Pancreas (tissue), 10 donors: ENCODE results near the gene TGM6. TPM values are rescaled to one million over a fixed set of nuclear protein-coding genes. Genes with fewer than 3 reads are reported as not detected.

Experiments used
- ATAC-seq, 4 donors: fragments of 200-7000 bp; cut with Tn5 transposase; one replicate each; pipeline versions ENCODE4 v1.8.0 to v1.9.1; 2020; ENCODE audit warnings: mild to moderate bottlenecking in 4 of 4, moderate library complexity in 4 of 4
- DNase-seq, 6 donors: peaks; one replicate each; pipeline ENCODE4 v3.0.0-alpha.2; 2020
- FAIRE-seq: peaks from 2 replicates; lab custom pipeline; 2012; peaks lifted over from hg19 to GRCh38; lab: Jason Lieb, UNC
- H3K27ac ChIP-seq, 4 donors: fragments of 200-600 bp; sonication (generic); 1 replicate in 3 of 4; 2 replicates in 1 of 4; pipeline versions ENCODE4 v1.5.0 to v1.8.0; 2020
- H3K27me3 ChIP-seq, 4 donors: fragments of 200-600 bp; one replicate each; pipeline ENCODE4 v1.8.0; 2021
- H3K36me3 ChIP-seq, 3 donors: fragments of 200-600 bp; sonication (generic) in 1 of 3; one replicate each; pipeline versions ENCODE4 v1.5.0 to v1.8.0; 2020 to 2021
- H3K4me1 ChIP-seq, 3 donors: fragments of 200-600 bp; one replicate each; pipeline ENCODE4 v1.8.0; 2021
- H3K4me3 ChIP-seq, 4 donors: fragments of 200-600 bp; sonication (generic) in 2 of 4; one replicate each; pipeline versions ENCODE4 v1.5.0 to v1.8.0; 2020 to 2021
- H3K9me3 ChIP-seq, 4 donors: fragments of 200-600 bp; one replicate each; pipeline ENCODE4 v1.8.0; 2021
- CTCF ChIP-seq, 4 donors: fragments of 200-600 bp; sonication (generic) in 3 of 4; IDR thresholded peaks; one replicate each; pipeline versions ENCODE4 v1.5.0 to v1.8.0; 2021; ENCODE audit warnings: antibody characterized with exemption in 4 of 4
- WGBS, 2 donors: extraction: QIAGEN DNeasy Blood & Tissue Kit; methylation state at CpG; one replicate each; pipeline ENCODE4 v1.1.7; 2013; 5-methylcytosine and 5-hydroxymethylcytosine counted together
- intact Hi-C, 3 donors: fragments of 100-400 bp; cut with DNase I; formaldehyde crosslinking; loops; one replicate each; pipeline versions ENCODE4 v1.11.1 to v1.14.2; 2022
- polyA plus RNA-seq, 2 donors: library from polyadenylated mRNA; stranded (reverse); fragments of 200-250 nt; gene quantifications; one replicate each; pipeline ENCODE4 v1.2.3, GENCODE V29; 2013
- total RNA-seq, 6 donors: library from RNA; stranded (reverse); fragmentation: NEBNext Ultra II Directional in 4 of 6; extraction: Animal tissue kit (Norgen Biotek cat#: 25700) in 4 of 6; gene quantifications; one replicate each; pipeline versions ENCODE4 v1.2.1 to v1.2.4, GENCODE V29; 2021 to 2023
- donor health status: healthy with polysubstance abuse.
- donor health status: DM: no; HTN: no; CAD: no; lungs with moderate emphysema.
- donor health status: DM: no; HTN: no; CAD: no.
- donor health status: control.
- donor health status: control.
- donor health status: Bipolar disorder and iron deficiency.
- donor health status: DM: yes; HTN: yes; CAD: no.
- donor health status: DM: no; HTN: no; CAD: no.
- donor health status: DM: no; HTN: no; CAD: no.
- donor health status: DM: yes; HTN: yes; CAD: no.

The TGM6 gene
- total and polyA plus RNA-seq, 8 donors: not detected

- Histone ChIP-seq H3K4me3 (no peak overlapping the region), H3K36me3 (no peaks in the 10 kb centered on the region), H3K27me3 (no peaks in the 10 kb centered on the region), H3K4me1 (no peaks in the 10 kb centered on the region), H3K27ac (no peak overlapping the region), H3K9me3 (no peaks in the 10 kb centered on the region)
- intact Hi-C loops: no loop called here
- WGBS, 2 donors: 68 to 77% methylated on average over 1 of the region's 1 CpG
- no peak for FAIRE-seq
- no peak for DNase-seq
- no peak for TF ChIP-seq CTCF (IDR thresholded peaks at IDR 0.05)
- ATAC-seq: no peak
Measured at GRCh38 chr20:2398449-2398848, 17.7 kb downstream of the TGM6 start.

- no peaks in the 10 kb centered on the region for H3K9me3 ChIP-seq
- 87 to 95% methylated on average over 16 of the region's 16 CpGs for WGBS, 2 donors
- intact Hi-C loops: no loop called here
- H3K4me1 ChIP-seq: no peaks in the 10 kb centered on the region
- FAIRE-seq: no peak
- no peaks in the 10 kb centered on the region for H3K27me3 ChIP-seq
- no peak overlapping the region for H3K27ac ChIP-seq
- no peak for TF ChIP-seq CTCF (IDR thresholded peaks at IDR 0.05)
- H3K36me3 ChIP-seq: no peaks in the 10 kb centered on the region
- ATAC-seq: no peak
- no peak overlapping the region for H3K4me3 ChIP-seq
- DNase-seq: no peak
Measured at GRCh38 chr20:2399390-2399789, 18.7 kb downstream of the TGM6 start.

- Histone ChIP-seq H3K27ac (no peak overlapping the region), H3K27me3 (no peaks in the 10 kb centered on the region), H3K4me3 (no peak overlapping the region), H3K36me3 (no peaks in the 10 kb centered on the region), H3K4me1 (no peaks in the 10 kb centered on the region), H3K9me3 (no peaks in the 10 kb centered on the region)
- TF ChIP-seq CTCF (IDR thresholded peaks at IDR 0.05): no peak
- intact Hi-C loops: no loop called here
- FAIRE-seq (no peak), DNase-seq (no peak), ATAC-seq (no peak)
- WGBS, 2 donors: 78 to 88% methylated on average over 11 of the region's 11 CpGs
Measured at GRCh38 chr20:2400290-2400689, 19.6 kb downstream of the TGM6 start.

- no peaks in the 10 kb centered on the region for H3K36me3 ChIP-seq
- intact Hi-C loops: no loop called here
- no peak overlapping the region for H3K4me3 ChIP-seq
- H3K27me3 ChIP-seq: no peaks in the 10 kb centered on the region
- FAIRE-seq: no peak
- H3K4me1 ChIP-seq: no peaks in the 10 kb centered on the region
- TF ChIP-seq CTCF (IDR thresholded peaks at IDR 0.05): no peak
- no peak overlapping the region for H3K27ac ChIP-seq
- H3K9me3 ChIP-seq: no peaks in the 10 kb centered on the region
- WGBS, 2 donors: 76 to 78% methylated on average over 2 of the region's 2 CpGs
- no peak for DNase-seq
- no peak for ATAC-seq
Measured at GRCh38 chr20:2401527-2401926, 20.8 kb downstream of the TGM6 start.

GRCh38 chr20:2402271-2402980 lies 21.7 kb downstream of the TGM6 start:
- FAIRE-seq (no peak), DNase-seq (no peak), ATAC-seq (no peak)
- peak in 1 of 4 donors; percentile 9 for TF ChIP-seq CTCF (IDR thresholded peaks at IDR 0.05)
- Histone ChIP-seq H3K36me3 (no peaks in the 10 kb centered on the region), H3K9me3 (no peaks in the 10 kb centered on the region), H3K27me3 (no peaks in the 10 kb centered on the region), H3K27ac (no peak overlapping the region), H3K4me1 (no peaks in the 10 kb centered on the region), H3K4me3 (no peak overlapping the region)
- 40 to 46% methylated on average over 7 of the region's 7 CpGs for WGBS, 2 donors
- intact Hi-C loops: no loop called here
